Measurements from ENCODE around the gene SERPINA10.
"Not testable (repeated sequence)": the region's sequence is repeated elsewhere in the genome, so short reads cannot be mapped to it uniquely, and the experiment has no call there.

The SERPINA10 gene

DNA sequence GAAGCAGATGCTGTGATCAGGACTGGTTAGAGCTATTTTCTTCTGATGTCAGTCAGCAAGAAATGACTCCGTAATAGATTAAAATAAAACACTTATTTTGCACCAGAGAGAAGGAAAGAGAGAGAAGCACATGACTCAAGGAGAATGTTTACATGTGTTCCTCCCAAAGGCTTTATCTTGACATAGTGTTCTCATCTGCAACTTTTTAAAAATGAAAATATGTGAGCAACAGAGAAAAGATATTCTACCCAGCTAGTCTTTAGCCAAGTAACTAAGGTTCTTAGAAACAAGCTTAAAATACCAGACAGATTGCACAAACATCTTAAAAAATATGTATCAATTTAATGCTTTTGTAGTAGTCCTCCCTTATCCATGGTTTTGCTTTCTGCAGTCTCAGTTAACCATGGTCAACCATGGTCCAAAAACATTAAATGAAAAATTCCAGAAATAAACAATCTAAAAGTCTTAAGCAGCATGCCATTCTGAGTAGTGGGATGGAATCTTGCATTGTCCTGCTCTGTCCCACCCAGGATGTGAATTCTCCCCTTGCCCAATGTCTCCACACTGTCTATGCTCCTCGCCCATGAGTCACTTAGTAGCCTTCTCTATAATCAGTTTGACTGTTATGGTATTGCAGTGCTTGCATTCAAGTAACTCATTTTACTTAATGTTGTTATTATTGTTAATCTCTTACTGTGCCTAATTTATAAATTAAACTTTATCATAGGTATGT, 9.9 kb downstream of the SERPINA10 start:
- no peak overlapping the region for H3K27ac ChIP-seq
- TF ChIP-seq CTCF (conservative IDR thresholded peaks at IDR 0.05) (no peak), ZFX (IDR thresholded peaks at IDR 0.05) (no peak)

DNA sequence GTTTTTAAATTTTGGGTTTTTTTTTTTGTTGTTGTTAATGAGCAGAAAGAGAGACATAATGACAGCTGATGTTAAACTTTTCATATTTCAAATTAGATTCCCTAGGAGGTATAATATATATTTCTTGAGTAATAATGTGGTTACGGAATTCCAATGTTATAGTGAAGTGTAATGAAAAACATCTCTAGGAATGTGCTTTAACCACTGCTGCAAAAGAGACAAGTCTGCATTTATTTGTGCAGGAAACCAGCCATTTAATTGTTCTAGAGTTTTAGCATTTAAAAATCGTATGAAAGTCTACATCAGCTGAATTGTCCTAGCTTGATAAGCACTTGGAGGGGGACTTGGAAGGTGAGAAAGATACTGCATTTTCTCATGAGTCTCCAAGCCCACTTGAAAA, 14.3 kb downstream of the SERPINA10 start:
- no peak for TF ChIP-seq CTCF (conservative IDR thresholded peaks at IDR 0.05)
- no peak for TF ChIP-seq ZFX (IDR thresholded peaks at IDR 0.05)
- no peak overlapping the region for H3K27ac ChIP-seq

- not testable (repeated sequence) for H3K27ac ChIP-seq
Observed at GRCh38 chr14:94276898-94277561, 16.0 kb downstream of the SERPINA10 start.

GRCh38 chr14:94269156-94269555, 23.9 kb downstream of the SERPINA10 start:
- no peak overlapping the region for H3K27ac ChIP-seq
- TF ChIP-seq CTCF (conservative IDR thresholded peaks at IDR 0.05) (no peak), ZFX (IDR thresholded peaks at IDR 0.05) (no peak)

DNA sequence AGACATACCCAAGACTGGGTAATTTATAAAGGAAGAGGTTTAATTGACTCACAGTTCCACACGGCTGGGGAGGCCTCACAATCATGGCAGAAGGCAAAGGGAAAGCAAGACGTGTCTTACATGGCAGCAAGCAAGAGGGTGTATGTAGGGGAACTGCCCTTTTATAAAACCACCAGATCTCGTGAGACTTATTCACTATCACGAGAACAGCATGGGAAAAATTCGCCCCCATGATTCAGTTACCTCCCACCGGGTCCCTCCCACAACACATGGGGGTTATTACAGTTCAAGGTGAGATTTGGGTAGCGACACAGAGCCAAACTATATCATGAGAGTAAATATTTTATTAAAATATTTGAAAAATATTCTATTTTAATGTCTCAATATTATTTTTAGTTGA, 24.5 kb downstream of the SERPINA10 start:
- not testable (repeated sequence) for H3K27ac ChIP-seq

DNA sequence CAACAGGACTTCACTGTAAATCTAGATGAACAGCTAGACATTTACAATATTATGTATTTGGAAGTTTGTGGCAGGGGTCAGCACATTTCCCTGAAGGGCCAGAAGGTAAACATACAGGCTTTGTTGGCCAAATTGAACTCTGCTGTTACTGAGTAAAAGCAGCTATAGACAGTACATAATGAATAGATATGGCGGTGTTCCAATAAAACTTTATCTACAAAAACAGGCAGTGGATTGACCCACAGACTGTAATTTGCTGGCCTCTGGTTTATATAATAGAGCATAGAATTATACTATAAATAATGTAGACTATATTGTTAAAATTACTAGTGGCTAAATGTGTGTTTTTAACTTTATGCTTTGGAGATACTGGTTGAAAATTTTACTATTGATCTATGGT, 25.7 kb downstream of the SERPINA10 start:
- no peak overlapping the region for H3K27ac ChIP-seq
- TF ChIP-seq ZFX (IDR thresholded peaks at IDR 0.05), result no peak
- TF ChIP-seq CTCF (conservative IDR thresholded peaks at IDR 0.05), result no peak

DNA sequence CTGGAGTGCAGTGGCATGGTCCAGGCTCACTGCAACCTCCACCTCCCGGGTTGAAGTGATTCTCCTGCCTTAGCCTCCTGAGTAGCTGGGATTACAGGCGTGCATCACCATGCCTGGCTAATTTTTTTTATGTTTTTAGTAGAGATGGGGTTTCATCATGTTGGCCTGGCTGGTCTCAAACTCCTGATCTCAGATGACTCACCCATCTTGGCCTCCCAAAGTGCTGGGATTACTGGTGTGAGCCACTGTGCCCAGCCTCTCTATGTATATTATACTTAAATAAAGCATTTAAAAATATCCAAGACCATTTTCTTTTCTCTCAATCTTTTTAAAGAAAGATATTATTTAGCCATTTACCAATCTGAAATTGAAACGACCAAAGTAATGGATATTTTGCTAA, 28.9 kb downstream of the SERPINA10 start:
- H3K27ac ChIP-seq, result not testable (repeated sequence)

GRCh38 chr14:94244182-94244581, 48.9 kb downstream of the SERPINA10 start:
- no peak for TF ChIP-seq ZFX (IDR thresholded peaks at IDR 0.05)
- TF ChIP-seq CTCF (conservative IDR thresholded peaks at IDR 0.05), result no peak

DNA sequence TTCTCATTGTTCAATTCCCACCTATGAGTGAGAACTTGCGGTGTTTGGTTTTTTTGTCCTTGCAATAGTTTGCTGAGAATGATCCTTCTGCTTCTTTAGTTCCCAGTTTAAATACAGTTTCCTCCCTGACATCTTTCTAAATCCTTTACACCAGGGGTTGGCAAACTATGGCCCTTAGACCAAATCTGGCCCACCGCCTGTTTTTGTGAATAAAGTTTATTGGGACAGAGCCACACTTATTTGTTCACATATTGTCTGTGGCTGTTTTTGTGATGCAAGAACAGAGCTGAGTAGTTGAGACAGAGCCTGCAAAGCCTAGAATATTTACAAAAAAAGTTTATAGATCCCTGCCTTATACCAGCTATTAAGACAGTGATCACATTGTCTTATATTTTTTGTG, 53.7 kb downstream of the SERPINA10 start:
- no peak for TF ChIP-seq CTCF (conservative IDR thresholded peaks at IDR 0.05)
- TF ChIP-seq ZFX (IDR thresholded peaks at IDR 0.05), result no peak
- H3K27ac ChIP-seq, result no peak overlapping the region

More at GRCh38 chr14:94244182-94244581, 48.9 kb downstream of the SERPINA10 start:
- H3K27ac ChIP-seq, result no peak overlapping the region

Data from C4-2B (cell line).